ENCODE data around the gene AKT1.

Gene AKT1

DNA sequence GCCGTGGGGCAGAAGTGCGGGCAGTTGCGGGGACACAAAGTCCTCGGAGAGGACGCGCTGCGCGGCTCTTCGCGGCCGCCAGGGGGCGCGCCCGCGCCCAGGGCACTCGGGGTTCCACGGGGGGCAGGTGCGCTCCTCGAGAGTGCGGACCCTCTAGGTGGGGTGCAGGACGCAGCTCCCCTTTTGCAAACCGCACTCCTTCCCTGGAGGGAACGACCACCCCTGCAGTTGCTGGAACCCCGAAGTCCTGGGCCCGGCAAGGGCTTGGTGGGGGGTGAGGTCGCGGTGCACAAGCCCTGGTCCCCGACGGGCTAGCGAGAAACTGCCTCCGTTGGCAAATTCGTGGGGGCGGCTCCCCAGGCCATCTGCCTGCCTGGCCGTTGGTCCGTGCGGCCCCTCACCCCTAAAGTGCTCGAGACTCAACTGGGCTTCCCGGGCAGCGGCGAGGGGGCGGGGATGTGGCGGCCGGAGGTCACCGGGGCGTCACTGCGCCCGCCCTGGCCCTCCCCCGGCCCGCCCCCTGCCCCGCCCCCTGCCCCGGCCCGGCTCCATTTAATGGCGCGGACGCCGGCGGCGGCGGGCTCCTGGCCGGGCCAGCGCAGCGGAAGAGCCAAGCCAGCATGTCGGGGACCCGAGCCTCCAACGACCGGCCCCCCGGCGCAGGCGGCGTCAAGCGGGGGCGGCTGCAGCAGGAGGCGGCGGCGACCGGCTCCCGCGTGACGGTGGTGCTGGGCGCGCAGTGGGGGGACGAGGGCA is 71.7 kb downstream of the AKT1 start, which contains the start of gene ADSS1:
Gene ADSS1 (plus strand): TSS at position 579 of the 756 bp plus-strand sequence. CDS start 42 bp downstream, at position 621.
- DNase-seq (ENCODE audit: low read depth) = no peak

DNA sequence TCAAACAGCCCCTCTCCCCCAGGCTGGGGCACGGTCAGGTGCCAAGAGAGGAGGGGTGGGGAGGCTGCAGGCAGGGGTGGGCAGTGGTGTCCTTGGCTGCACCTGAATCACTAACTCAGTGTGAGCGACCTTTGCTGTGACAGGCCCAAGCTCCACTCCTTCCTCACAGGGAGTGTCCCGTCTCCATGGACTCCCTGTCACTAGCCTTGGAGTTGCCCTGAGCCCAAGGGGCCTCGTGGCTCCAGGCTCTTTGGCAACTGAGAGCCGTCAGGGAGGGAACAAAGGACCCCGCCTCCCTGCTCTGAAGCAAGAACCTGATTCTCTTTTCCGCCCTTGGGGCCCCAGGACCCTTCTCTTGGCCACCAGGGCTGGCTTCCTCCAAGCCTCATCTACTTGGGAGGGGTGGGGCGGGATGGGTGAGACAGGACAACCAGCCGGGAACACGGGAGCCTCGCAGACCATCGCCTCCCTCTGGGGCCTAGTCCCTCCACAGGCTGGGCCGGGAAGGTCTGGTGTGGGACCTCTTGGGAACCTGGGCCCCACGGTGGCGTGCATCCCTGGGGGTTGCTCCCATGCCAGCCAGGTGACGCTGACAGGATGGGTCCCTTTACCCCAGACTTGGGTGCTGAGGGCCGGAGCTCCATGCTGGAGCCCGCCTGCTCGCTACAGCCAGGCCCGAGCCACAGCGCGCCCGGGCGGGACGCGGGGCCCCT is 72.5 kb downstream of the AKT1 start:
- DNase-seq (ENCODE audit: low read depth) = no peak

DNA sequence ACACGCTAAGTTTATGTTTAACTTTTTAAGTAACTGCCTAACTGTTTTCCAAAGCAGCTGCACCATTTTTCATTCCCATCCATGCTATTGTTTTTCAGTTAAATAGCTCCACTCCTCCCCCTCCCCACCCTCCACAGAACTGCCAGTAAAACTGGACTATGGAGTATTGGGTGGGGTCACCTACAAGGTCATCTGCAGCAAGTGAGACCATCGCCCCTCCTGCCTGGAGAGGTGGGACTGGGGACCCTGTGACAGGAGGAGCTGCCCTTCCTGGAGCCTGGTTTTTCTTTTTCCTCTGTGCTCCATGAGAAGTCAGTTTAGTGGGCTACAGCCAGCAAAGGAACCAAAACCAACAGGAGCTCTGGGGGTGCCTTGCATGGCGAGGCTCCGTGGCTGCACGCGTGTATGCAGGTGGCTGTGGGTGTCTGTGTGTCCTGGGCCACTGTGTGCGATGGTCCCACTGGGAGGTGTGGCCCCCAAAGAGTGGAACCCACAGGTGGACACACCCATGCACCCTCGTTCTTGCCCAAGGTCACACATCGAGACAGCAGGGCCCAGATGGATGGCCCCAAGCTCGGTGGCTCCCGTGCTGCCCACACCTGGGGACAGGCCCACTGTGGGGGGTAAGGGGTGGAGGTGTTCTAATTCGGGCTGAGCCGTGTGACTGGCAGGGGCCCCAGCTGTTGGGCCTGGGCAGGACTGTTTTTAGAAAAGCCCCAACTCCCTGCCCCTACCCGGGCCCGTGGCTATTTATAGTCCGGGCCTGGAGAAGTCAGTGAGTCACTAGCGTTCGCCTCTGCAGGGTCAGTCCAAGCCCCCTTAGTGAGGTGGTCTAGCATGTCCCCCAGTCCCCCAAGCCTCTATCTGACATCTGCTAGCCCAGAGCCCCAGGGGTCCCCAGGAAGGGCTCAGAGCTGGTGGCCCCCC is 73.8 kb downstream of the AKT1 start:
- DNase-seq (ENCODE audit: low read depth) = no peak

All from stromal cell of bone marrow (primary cell).